GM12801 (cell line): ENCODE data around the gene NME1.

ENCODE experiments used
- CTCF ChIP-seq: IDR thresholded peaks from one replicate; pipeline ENCODE4 v1.5.1; 2011; ENCODE audit warnings: control low read depth; ENCODE audit not compliant: insufficient read length; ENCODE audit errors: extremely low read depth

The NME1 gene

GRCh38 chr17:51153210-51154072 lies at the start of gene NME1:
NME1 (plus strand) TSS chr17:51153559; CDS start chr17:51155655, 2,096 bp downstream.
- peak; percentile 36 for TF ChIP-seq CTCF

GRCh38 chr17:51107778-51108177 lies 45.6 kb upstream of the NME1 start:
- no peak for TF ChIP-seq CTCF

GRCh38 chr17:51115179-51115578 lies 38.2 kb upstream of the NME1 start:
- TF ChIP-seq CTCF, result no peak

- no peak for TF ChIP-seq CTCF
These were observed 34.8 kb upstream of the NME1 start for GRCh38 chr17:51118330-51119195.

- TF ChIP-seq CTCF, result no peak
These were observed 33.7 kb upstream of the NME1 start for GRCh38 chr17:51119415-51120356.

GRCh38 chr17:51120357-51120738 lies 33.0 kb upstream of the NME1 start:
- TF ChIP-seq CTCF, result no peak
